Measurements from ENCODE around the gene NYNRIN. TPM values are rescaled to one million over a fixed set of nuclear protein-coding genes. Genes with fewer than 3 reads are reported as not detected.

NYNRIN gene
- total and polyA plus RNA-seq, 11 donors, result 3.6 to 10.0 (median 7.1) TPM

- DNase-seq, result peak in 1 of 5 donors; percentile 31
- peak overlapping the region; percentile 58 to 91 (median 85) for H3K27ac ChIP-seq
- intact Hi-C loops (cut with DNase I), result loop anchor here in 3 of 10 donors (2.0 kb wide), 2 partner anchors 29 to 33 kb away; partner anchors contain the start of genes CBLN3 (in 1 of the 3) and KHNYN (in 1 of the 3)
- peak overlapping the region; percentile 63 to 88 (median 78) for H3K4me3 ChIP-seq
- peaks cover 0 to 66% (median 50%) of the 10 kb centered on the region in 12 donors for H3K4me1 ChIP-seq
- no peaks in the 10 kb centered on the region for H3K9me3 ChIP-seq
- H3K27me3 ChIP-seq, result no peaks in the 10 kb centered on the region
- ATAC-seq, result peak in 2 of 4 donors; percentile 3
- no peaks in the 10 kb centered on the region for H3K36me3 ChIP-seq
- WGBS, 4 donors, result 20 to 37% (median 25%) methylated on average over 8 of the region's 8 CpGs
- TF ChIP-seq CTCF (IDR thresholded peaks at IDR 0.05), result no peak
- no peak for TF ChIP-seq POLR2A (IDR thresholded peaks at IDR 0.05)
Observed at GRCh38 chr14:24399447-24399822, 632 bp downstream of the NYNRIN start.

- intact Hi-C loops (cut with DNase I), result loop anchor here in 4 of 10 donors (2.0 to 5.0 kb wide), 3 partner anchors 29 to 33 kb away; partner anchors contain the start of genes CBLN3 (in 1 of the 4), KHNYN (in 1 of the 4) and NFATC4 (in 1 of the 4)
- 56 to 66% (median 60%) methylated on average over 4 of the region's 4 CpGs for WGBS, 4 donors
- Histone ChIP-seq H3K27me3 (no peaks in the 10 kb centered on the region), H3K27ac (peak overlapping the region in 11 of 12 donors; percentile 70 to 91 (median 87)), H3K4me1 (peaks cover 0 to 66% (median 51%) of the 10 kb centered on the region in 12 donors), H3K36me3 (no peaks in the 10 kb centered on the region), H3K9me3 (no peaks in the 10 kb centered on the region), H3K4me3 (peak overlapping the region; percentile 63 to 88 (median 78))
- peak in 1 of 5 donors; percentile 51 for DNase-seq
- no peak for TF ChIP-seq POLR2A (IDR thresholded peaks at IDR 0.05)
- no peak for ATAC-seq
Observed at GRCh38 chr14:24399999-24400718, 1.4 kb downstream of the NYNRIN start.

GRCh38 chr14:24401810-24402702, 3.3 kb downstream of the NYNRIN start:
- no peaks in the 10 kb centered on the region for H3K27me3 ChIP-seq
- H3K36me3 ChIP-seq, result peaks cover 0 to 10% (median 0%) of the 10 kb centered on the region in 9 donors
- peak overlapping the region in 9 of 12 donors; percentile 2 to 48 (median 33) for H3K27ac ChIP-seq
- 51 to 73% (median 60%) methylated on average over 9 of the region's 9 CpGs for WGBS, 4 donors
- DNase-seq, result peak in 1 of 5 donors; percentile 26
- intact Hi-C loops (cut with DNase I), result loop anchor here in 1 of 10 donors (5.0 kb wide), 1 partner anchor 35 kb away; the partner anchor contains the start of gene NFATC4
- peak in 1 of 4 donors; percentile 9 for ATAC-seq
- peak overlapping the region in 2 of 12 donors; percentile 7 to 29 for H3K4me3 ChIP-seq
- H3K9me3 ChIP-seq, result no peaks in the 10 kb centered on the region
- H3K4me1 ChIP-seq, result peaks cover 0 to 66% (median 51%) of the 10 kb centered on the region in 12 donors
- TF ChIP-seq CTCF (IDR thresholded peaks at IDR 0.05) (no peak), POLR2A (IDR thresholded peaks at IDR 0.05) (no peak)

GRCh38 chr14:24403294-24403998, 4.6 kb downstream of the NYNRIN start:
- peak overlapping the region in 9 of 12 donors; percentile 16 to 58 (median 30) for H3K27ac ChIP-seq
- TF ChIP-seq POLR2A (IDR thresholded peaks at IDR 0.05), result no peak
- TF ChIP-seq CTCF (IDR thresholded peaks at IDR 0.05), result no peak
- WGBS, 4 donors, result 33 to 51% (median 44%) methylated on average over 7 of the region's 7 CpGs
- peaks cover 0 to 56% (median 43%) of the 10 kb centered on the region in 12 donors for H3K4me1 ChIP-seq
- H3K36me3 ChIP-seq, result peaks cover 0 to 17% (median 5%) of the 10 kb centered on the region in 9 donors
- no peaks in the 10 kb centered on the region for H3K9me3 ChIP-seq
- DNase-seq (peak in 1 of 5 donors; percentile 56), ATAC-seq (peak; percentile 7 to 57 (median 33))
- H3K4me3 ChIP-seq, result peak overlapping the region in 1 of 12 donors; percentile 3
- H3K27me3 ChIP-seq, result no peaks in the 10 kb centered on the region
- intact Hi-C loops (cut with DNase I), result loop anchor here in 1 of 10 donors (5.0 kb wide), 1 partner anchor 36 kb away; the partner anchor contains the start of gene NFATC4
